ENCODE measurements around the gene RIPPLY2.

Gene RIPPLY2

DNA sequence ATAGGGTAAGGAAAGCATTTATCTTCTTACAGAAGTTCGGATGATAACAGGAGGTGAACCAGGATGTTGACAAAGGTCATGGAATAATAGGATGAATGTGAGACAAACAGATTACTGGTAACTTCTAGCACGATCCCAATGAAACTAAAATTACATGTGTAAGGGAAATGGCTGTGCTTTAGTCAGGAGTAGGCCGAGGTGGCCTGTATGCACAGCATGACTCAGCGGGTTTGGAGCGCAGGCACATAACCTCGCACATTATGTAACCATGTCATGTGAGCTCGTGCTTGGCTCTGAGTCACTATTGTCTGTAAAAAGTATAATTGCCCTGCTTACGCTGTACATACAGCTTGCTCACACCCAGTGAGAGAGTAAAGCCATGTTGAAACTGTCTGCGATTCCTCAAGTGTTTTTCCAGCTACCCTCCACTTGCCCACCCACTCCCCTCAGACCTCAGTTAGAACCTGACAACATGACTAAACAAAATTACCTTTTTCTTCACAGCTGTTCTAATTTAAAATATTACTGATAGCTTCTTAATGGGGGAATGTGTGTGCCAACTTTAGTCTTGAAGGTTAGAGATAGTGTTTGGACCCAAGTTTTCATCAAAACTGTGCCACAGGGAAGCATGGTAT is 14.5 kb downstream of the RIPPLY2 start:
- TF ChIP-seq, protein P1, sequence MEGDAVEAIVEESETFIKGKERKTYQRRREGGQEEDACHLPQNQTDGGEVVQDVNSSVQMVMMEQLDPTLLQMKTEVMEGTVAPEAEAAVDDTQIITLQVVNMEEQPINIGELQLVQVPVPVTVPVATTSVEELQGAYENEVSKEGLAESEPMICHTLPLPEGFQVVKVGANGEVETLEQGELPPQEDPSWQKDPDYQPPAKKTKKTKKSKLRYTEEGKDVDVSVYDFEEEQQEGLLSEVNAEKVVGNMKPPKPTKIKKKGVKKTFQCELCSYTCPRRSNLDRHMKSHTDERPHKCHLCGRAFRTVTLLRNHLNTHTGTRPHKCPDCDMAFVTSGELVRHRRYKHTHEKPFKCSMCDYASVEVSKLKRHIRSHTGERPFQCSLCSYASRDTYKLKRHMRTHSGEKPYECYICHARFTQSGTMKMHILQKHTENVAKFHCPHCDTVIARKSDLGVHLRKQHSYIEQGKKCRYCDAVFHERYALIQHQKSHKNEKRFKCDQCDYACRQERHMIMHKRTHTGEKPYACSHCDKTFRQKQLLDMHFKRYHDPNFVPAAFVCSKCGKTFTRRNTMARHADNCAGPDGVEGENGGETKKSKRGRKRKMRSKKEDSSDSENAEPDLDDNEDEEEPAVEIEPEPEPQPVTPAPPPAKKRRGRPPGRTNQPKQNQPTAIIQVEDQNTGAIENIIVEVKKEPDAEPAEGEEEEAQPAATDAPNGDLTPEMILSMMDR (conservative IDR thresholded peaks at IDR 0.05; ENCODE audit: control insufficient read depth, insufficient read depth, low read depth, low read length) = no peak
- peak; percentile 95 for DNase-seq (ENCODE audit: low read depth)
- H3K4me3 ChIP-seq (ENCODE audit: control insufficient read depth, low read depth, low read length) = no peak overlapping the region

DNA sequence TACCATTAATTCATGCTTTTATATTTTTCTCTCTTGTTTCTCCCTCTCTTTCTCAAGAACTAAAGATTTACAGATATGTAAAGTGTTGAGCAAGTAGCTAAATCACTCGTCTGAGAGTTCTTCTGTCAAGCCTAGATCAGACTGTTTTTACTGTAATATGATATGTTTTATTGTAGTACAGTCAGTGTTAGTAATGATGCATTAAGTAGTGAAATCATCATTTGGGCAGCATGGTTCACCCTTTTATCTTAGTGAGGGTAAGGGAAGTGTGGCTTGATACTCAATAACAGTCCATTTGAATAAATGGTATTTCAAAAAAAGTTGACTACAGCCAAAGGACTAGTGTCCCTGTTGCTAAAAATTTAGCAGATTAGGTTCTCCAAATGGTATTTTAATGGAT is 15.5 kb downstream of the RIPPLY2 start:
- DNase-seq (ENCODE audit: low read depth) = peak; percentile 74
- TF ChIP-seq, protein P1 (conservative IDR thresholded peaks at IDR 0.05; ENCODE audit: control insufficient read depth, insufficient read depth, low read depth, low read length) = no peak
- H3K4me3 ChIP-seq (ENCODE audit: control insufficient read depth, low read depth, low read length) = no peak overlapping the region

DNA sequence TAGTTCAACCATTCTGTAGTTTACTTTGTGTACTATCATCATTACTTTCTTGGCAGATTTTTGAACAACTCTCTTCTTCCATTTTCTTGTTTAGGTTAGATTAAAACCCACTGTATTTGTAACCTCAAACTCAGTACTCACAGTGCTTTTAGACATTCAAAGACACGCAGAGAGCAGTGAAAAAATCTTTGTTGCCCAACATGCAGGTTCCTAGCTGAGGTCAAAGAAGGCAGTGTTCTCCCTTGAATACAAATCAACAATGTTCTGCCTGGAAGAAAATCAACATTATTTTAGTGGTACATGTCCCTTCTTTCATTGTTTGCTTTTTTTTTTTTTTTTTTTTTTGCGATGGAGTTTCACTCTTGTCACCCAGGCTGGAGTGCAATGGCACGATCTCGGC is 17.5 kb downstream of the RIPPLY2 start:
- no peak overlapping the region for H3K4me3 ChIP-seq (ENCODE audit: control insufficient read depth, low read depth, low read length)
- TF ChIP-seq, protein P1 (conservative IDR thresholded peaks at IDR 0.05; ENCODE audit: control insufficient read depth, insufficient read depth, low read depth, low read length) = no peak
- no peak for DNase-seq (ENCODE audit: low read depth)

DNA sequence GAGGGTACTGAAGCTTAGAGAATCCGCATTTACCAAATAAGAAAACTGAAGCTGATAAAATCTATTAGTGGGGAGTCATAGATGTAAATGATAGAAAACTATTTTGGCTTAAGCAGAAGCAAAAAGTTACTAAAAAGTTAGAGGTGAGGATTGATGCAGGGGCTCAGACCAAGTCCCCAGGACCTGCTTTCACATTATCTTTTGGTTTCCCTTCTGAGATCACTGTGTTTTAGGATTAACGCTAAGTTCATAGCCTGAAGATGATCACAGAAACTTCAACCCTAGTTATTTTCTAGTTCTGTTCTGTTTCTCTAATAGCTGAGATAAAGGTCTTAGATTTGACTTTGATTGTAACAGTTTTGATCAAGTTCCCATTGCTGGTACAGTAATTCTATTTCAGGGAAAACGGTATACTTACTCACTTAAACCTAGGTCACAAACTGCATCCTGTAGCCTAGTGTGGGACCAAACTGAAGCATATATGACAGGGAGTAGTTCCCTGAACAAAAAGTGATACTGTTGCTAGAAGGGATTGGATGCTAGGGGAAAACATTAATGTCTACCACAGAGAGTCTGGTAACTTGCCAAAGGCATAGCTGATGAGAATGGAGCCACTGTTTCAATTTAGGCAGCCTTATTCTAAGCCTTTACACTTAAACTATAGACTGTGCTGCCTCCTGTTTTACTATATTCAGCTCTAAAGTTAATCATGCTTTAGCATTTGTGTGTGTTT is 19.4 kb downstream of the RIPPLY2 start:
- TF ChIP-seq, protein P1 (conservative IDR thresholded peaks at IDR 0.05; ENCODE audit: control insufficient read depth, insufficient read depth, low read depth, low read length) = no peak
- no peak for DNase-seq (ENCODE audit: low read depth)
- H3K4me3 ChIP-seq (ENCODE audit: control insufficient read depth, low read depth, low read length) = no peak overlapping the region

DNA sequence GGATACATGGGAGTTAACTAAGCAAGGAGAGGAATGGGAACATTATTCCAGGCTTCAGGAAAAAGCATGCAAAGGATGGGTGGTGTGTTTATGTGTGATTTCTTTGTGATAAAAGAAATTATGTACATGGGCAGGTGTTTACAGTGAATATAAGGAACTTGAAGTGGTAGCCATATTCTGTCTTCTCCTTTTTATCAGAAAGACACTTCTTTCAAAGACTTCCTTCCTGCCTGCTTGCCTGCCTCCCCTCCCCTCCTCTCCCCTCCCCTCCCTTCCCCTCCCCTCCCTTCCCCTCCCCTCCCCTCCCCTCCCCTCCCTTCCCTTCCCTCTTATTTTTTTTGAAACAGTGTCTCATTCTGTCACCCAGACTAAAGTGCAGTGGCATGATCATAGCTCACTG is 20.7 kb downstream of the RIPPLY2 start:
- DNase-seq (ENCODE audit: low read depth) = no peak
- TF ChIP-seq, protein P1 (conservative IDR thresholded peaks at IDR 0.05; ENCODE audit: control insufficient read depth, insufficient read depth, low read depth, low read length) = no peak
- no peak overlapping the region for H3K4me3 ChIP-seq (ENCODE audit: control insufficient read depth, low read depth, low read length)

DNA sequence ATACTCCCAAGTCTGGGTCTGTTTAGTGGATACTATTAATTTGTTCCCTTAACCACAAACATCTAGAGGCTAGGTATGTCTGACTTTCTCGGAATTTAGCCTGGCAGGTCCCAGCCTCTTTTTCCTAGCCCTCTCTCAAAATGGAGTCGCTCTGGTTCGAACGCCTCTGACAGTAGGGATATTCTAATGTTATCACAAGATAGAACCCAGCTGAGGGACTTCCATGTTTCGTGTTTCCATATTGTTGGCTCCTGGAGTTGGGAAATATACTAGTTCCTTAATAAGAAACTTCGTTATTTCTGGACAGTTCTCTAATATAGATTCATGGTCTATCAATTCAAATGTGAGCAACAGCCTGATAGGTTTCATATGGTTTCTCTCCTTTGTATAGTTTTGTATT is 22.7 kb downstream of the RIPPLY2 start:
- no peak overlapping the region for H3K4me3 ChIP-seq (ENCODE audit: control insufficient read depth, low read depth, low read length)
- TF ChIP-seq, protein P1 (conservative IDR thresholded peaks at IDR 0.05; ENCODE audit: control insufficient read depth, insufficient read depth, low read depth, low read length) = no peak
- no peak for DNase-seq (ENCODE audit: low read depth)
